Left colon (tissue), 2 donors: ENCODE results near the gene SULT1A4. TPM values are rescaled to one million over a fixed set of nuclear protein-coding genes. Genes with fewer than 3 reads are reported as not detected.

ENCODE experiments used
- total RNA-seq, 2 donors: library from RNA; stranded (reverse); fragmentation: NEBNext Ultra II Directional; extraction: Animal tissue kit (Norgen Biotek cat#: 25700); gene quantifications; one replicate each; pipeline ENCODE4 v1.2.1, GENCODE V29; 2021
- donor health status: DM: no; HTN: no; CAD: no.
- donor health status: DM: yes; HTN: yes; CAD: no.

SULT1A4 gene
- total RNA-seq, 2 donors from 2014 or later: 13.3 to 21.9 TPM

Other genes with a start within 250 kb of the SULT1A4 start
- gene NPIPB11, start 53.2 kb upstream of the SULT1A4 start, total RNA-seq: 1 to 10 TPM in 1 of 2 donors, under 1 TPM in 1; 0.79 to 1.7 TPM
- gene BOLA2, start 5.6 kb upstream of the SULT1A4 start, total RNA-seq: 10 to 100 TPM in 1 of 2 donors, 1 to 10 TPM in 1; 6.3 to 10.6 TPM
- 10 to 100 TPM; 29.1 to 36.8 TPM for gene SLX1B, start 5.4 kb upstream of the SULT1A4 start, total RNA-seq
- gene NPIPB12, start 46.5 kb downstream of the SULT1A4 start, total RNA-seq: 100 to 1,000 TPM in 1 of 2 donors, 10 to 100 TPM in 1; 89.1 to 109 TPM
- gene SPN, start 203.3 kb downstream of the SULT1A4 start, total RNA-seq: 1 to 10 TPM; 1.8 to 3.5 TPM
- 10 to 100 TPM; 44.9 to 47.4 TPM for gene QPRT, start 219.3 kb downstream of the SULT1A4 start, total RNA-seq